HG03064 (cell line): ENCODE data around the gene UPK3BL2.
"Not testable (repeated sequence)": the region's sequence is repeated elsewhere in the genome, so short reads cannot be mapped to it uniquely, and the experiment has no call there.

Experiments used
- ATAC-seq: cut with Tn5 transposase; IDR thresholded peaks from one replicate; pipeline ENCODE4 v1.9.1; 2021; ENCODE audit warnings: low read depth; ENCODE audit not compliant: unreplicated experiment

Gene UPK3BL2

GRCh38 chr7:102543596-102543995, at the start of gene UPK3BL2:
Gene UPK3BL2, minus strand, starts transcription at chr7:102543696. Its CDS starts 60 bp downstream, at chr7:102543636.
- not testable (repeated sequence) for ATAC-seq

GRCh38 chr7:102592477-102593019, 49.1 kb upstream of the UPK3BL2 start:
- ATAC-seq, result peak; percentile 52

- ATAC-seq, result not testable (repeated sequence)
Measured at GRCh38 chr7:102589857-102590256, 46.4 kb upstream of the UPK3BL2 start.

- ATAC-seq, result not testable (repeated sequence)
Measured at GRCh38 chr7:102583495-102583894, 40.0 kb upstream of the UPK3BL2 start.

GRCh38 chr7:102581722-102582121, 38.2 kb upstream of the UPK3BL2 start:
- ATAC-seq, result not testable (repeated sequence)

GRCh38 chr7:102578486-102578885, 35.0 kb upstream of the UPK3BL2 start:
- not testable (repeated sequence) for ATAC-seq

GRCh38 chr7:102577315-102578240, 34.1 kb upstream of the UPK3BL2 start:
- not testable (repeated sequence) for ATAC-seq

- ATAC-seq, result not testable (repeated sequence)
Measured at GRCh38 chr7:102576363-102576762, 32.9 kb upstream of the UPK3BL2 start.

- ATAC-seq, result not testable (repeated sequence)
Measured at GRCh38 chr7:102574607-102575006, 31.1 kb upstream of the UPK3BL2 start.

- peak; percentile 94 for ATAC-seq
Measured at GRCh38 chr7:102572261-102573239, 29.1 kb upstream of the UPK3BL2 start, which contains the start of gene POLR2J3. Gene POLR2J3, minus strand, starts transcription at chr7:102572583. Its CDS starts 62 bp downstream, at chr7:102572521.

- ATAC-seq, result not testable (repeated sequence)
Measured at GRCh38 chr7:102568620-102569019, 25.1 kb upstream of the UPK3BL2 start.

- ATAC-seq, result not testable (repeated sequence)
Measured at GRCh38 chr7:102550808-102551422, 7.4 kb upstream of the UPK3BL2 start, which contains the start of gene SPDYE2. Gene SPDYE2, plus strand, starts transcription at chr7:102551226. Its CDS starts 2,030 bp downstream, at chr7:102553256.

GRCh38 chr7:102546353-102546752, 2.9 kb upstream of the UPK3BL2 start:
- ATAC-seq, result peak; percentile 80

- ATAC-seq, result not testable (repeated sequence)
Measured at GRCh38 chr7:102545288-102545687, 1.8 kb upstream of the UPK3BL2 start.

GRCh38 chr7:102544372-102544771, 876 bp upstream of the UPK3BL2 start:
- ATAC-seq, result not testable (repeated sequence)

GRCh38 chr7:102542771-102543170, 725 bp downstream of the UPK3BL2 start:
- not testable (repeated sequence) for ATAC-seq

GRCh38 chr7:102542083-102542482, 1.4 kb downstream of the UPK3BL2 start:
- ATAC-seq, result not testable (repeated sequence)

- ATAC-seq, result not testable (repeated sequence)
Measured at GRCh38 chr7:102540604-102541003, 2.9 kb downstream of the UPK3BL2 start.

- not testable (repeated sequence) for ATAC-seq
Measured at GRCh38 chr7:102535062-102535615, 8.4 kb downstream of the UPK3BL2 start.
